Activated CD4-positive, alpha-beta memory T cell treated with anti-CD3 and anti-CD28 coated beads, Interleukin-2, amount 10 ng/mL, durations not matched to agents 7 days and 5 days (primary cell): ENCODE data around the gene HAPSTR1. TPM values are rescaled to one million over a fixed set of nuclear protein-coding genes. Genes with fewer than 3 reads are reported as not detected.

Experiments
- CTCF ChIA-PET: fragments of 350-600 bp; sonication (Branson Sonifier 250); formaldehyde crosslinking; loops from one replicate; lab custom pipeline; 2021; ENCODE audit warnings: antibody characterized with exemption, inconsistent platforms; lab: Charles Lee
- POLR2A ChIA-PET: fragments of 350-600 bp; sonication (Branson Sonifier 250); formaldehyde crosslinking; loops from one replicate; lab custom pipeline; 2021; ENCODE audit warnings: antibody characterized with exemption; lab: Charles Lee
- DNase-seq: peaks from one replicate; pipeline ENCODE4 v3.0.0-alpha.2; 2020
- H3K27ac Mint-ChIP-seq: one replicate; pipeline ENCODE4 v1.8.0; 2021; ENCODE audit warnings: mild to moderate bottlenecking, mixed read lengths
- H3K27me3 Mint-ChIP-seq: one replicate; pipeline ENCODE4 v1.8.0; 2021; ENCODE audit warnings: mixed read lengths
- H3K36me3 Mint-ChIP-seq: one replicate; pipeline ENCODE4 v1.8.0; 2021; ENCODE audit warnings: low read depth, mixed read lengths
- H3K4me1 Mint-ChIP-seq: one replicate; pipeline ENCODE4 v1.8.0; 2021; ENCODE audit warnings: mixed read lengths
- H3K4me3 Mint-ChIP-seq: one replicate; pipeline ENCODE4 v1.8.0; 2021; ENCODE audit warnings: mild to moderate bottlenecking, mixed read lengths
- H3K9me3 Mint-ChIP-seq: one replicate; pipeline ENCODE4 v1.8.0; 2021; ENCODE audit warnings: mixed read lengths
- total RNA-seq, 2 experiments: library from RNA; stranded (reverse); gene quantifications; one replicate each; pipeline ENCODE4 v1.2.3, GENCODE V29; 2021

Gene HAPSTR1
- total RNA-seq, 2 experiments from 2014 or later: 65.1 to 65.3 TPM

GRCh38 chr16:9092282-9092977 lies 986 bp downstream of the HAPSTR1 start:
- DNase-seq: peak; percentile 56
- ChIA-PET POLR2A (interaction anchor here (0.6 to 7.0 kb wide), 29 partner anchors 9 to 295 kb away, joined by 3 to 234 read pairs (median 4); partner anchors contain the start of genes CARHSP1, PMM2, TMEM186 and USP7), CTCF (interaction anchor here (0.7 to 3.0 kb wide), 7 partner anchors 10 to 224 kb away, joined by 3 to 15 read pairs (median 6); partner anchors contain the start of gene CARHSP1)
- Mint-ChIP-seq H3K4me1 (peaks cover 35% of the 10 kb centered on the region), H3K36me3 (peaks cover 43% of the 10 kb centered on the region), H3K4me3 (peak overlapping the region; percentile 99), H3K27ac (peak overlapping the region; percentile 97), H3K9me3 (no peaks in the 10 kb centered on the region), H3K27me3 (no peaks in the 10 kb centered on the region)

GRCh38 chr16:9092978-9093344 lies 1.5 kb downstream of the HAPSTR1 start:
- H3K4me3 Mint-ChIP-seq: peak overlapping the region; percentile 99
- peaks cover 41% of the 10 kb centered on the region for H3K4me1 Mint-ChIP-seq
- H3K36me3 Mint-ChIP-seq: peaks cover 48% of the 10 kb centered on the region
- ChIA-PET CTCF (interaction anchor here (0.7 to 3.0 kb wide), 4 partner anchors 10 to 224 kb away, joined by 4 to 15 read pairs (median 5); partner anchors contain the start of gene CARHSP1), POLR2A (interaction anchor here (0.6 to 7.0 kb wide), 19 partner anchors 9 to 295 kb away, joined by 3 to 234 read pairs (median 4); partner anchors contain the start of genes CARHSP1, PMM2, TMEM186 and USP7)
- peak; percentile 49 for DNase-seq
- no peaks in the 10 kb centered on the region for H3K9me3 Mint-ChIP-seq
- peak overlapping the region; percentile 97 for H3K27ac Mint-ChIP-seq
- H3K27me3 Mint-ChIP-seq: no peaks in the 10 kb centered on the region

DNA sequence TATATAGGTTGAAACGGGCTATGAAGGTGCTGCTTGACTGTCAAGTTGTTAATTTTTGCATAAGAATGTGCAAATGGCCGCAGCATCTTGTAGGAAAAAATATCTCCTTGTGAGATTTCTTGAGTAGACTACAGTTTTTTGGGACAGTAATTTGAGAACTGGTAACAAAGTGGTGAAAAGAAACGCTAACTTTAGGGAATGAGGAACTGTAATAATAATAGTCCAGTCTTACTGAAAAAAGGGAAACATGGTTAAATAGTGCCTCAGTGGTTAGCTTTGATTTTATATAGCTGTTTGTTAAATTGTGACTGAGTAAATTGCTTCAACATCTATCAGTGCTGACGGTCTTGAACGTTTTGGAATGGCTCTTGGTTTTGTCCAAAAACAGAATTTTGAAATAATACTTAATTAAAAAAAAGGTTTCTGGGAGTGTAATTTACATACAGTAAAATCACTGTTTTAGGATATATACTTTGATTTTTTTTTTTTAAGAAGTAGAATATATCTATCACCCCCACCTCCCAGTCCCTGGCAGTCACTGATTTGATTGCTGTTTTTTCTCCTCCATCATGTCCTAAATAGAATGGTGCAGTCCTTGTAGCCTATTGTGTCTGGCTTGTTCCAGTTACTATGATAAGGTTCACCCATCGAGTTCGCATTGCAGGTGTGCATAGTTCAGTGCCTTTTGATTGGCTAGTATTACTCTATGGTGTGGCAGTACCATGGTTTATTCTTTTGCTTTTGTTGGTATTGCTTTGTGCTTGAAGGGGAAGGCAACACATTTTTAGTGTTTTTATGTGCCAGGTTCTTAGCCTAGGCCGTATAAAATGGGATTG lies 2.8 kb downstream of the HAPSTR1 start:
- Mint-ChIP-seq H3K9me3 (no peaks in the 10 kb centered on the region), H3K4me1 (peaks cover 53% of the 10 kb centered on the region), H3K27me3 (no peaks in the 10 kb centered on the region), H3K27ac (peak overlapping the region; percentile 97), H3K4me3 (peak overlapping the region; percentile 99), H3K36me3 (peaks cover 60% of the 10 kb centered on the region)
- POLR2A ChIA-PET: interaction anchor here (1.0 to 7.0 kb wide), 7 partner anchors 8 to 297 kb away, joined by 4 to 234 read pairs (median 43); partner anchors contain the start of genes CARHSP1, PMM2, TMEM186 and USP7
- DNase-seq: no peak
- CTCF ChIA-PET: interaction anchor here (0.6 to 2.1 kb wide), 3 partner anchors 8 to 86 kb away, joined by 3 to 6 read pairs (median 4); no protein-coding TSS in a partner anchor

GRCh38 chr16:9095171-9095570 lies 3.7 kb downstream of the HAPSTR1 start:
- ChIA-PET POLR2A (interaction anchor here (1.0 to 2.0 kb wide), 2 partner anchors 14 to 15 kb away, joined by 3 to 4 read pairs; no protein-coding TSS in a partner anchor), CTCF (no interaction called here)
- Mint-ChIP-seq H3K27me3 (no peaks in the 10 kb centered on the region), H3K4me3 (peak overlapping the region; percentile 99), H3K36me3 (peaks cover 69% of the 10 kb centered on the region), H3K27ac (no peak overlapping the region), H3K9me3 (no peaks in the 10 kb centered on the region), H3K4me1 (peaks cover 57% of the 10 kb centered on the region)
- DNase-seq: no peak

- CTCF ChIA-PET: interaction anchor here (0.8 to 1.0 kb wide), 2 partner anchors 15 to 86 kb away, joined by 3 read pairs; no protein-coding TSS in a partner anchor
Observed at GRCh38 chr16:9095656-9096397, 4.4 kb downstream of the HAPSTR1 start.

DNA sequence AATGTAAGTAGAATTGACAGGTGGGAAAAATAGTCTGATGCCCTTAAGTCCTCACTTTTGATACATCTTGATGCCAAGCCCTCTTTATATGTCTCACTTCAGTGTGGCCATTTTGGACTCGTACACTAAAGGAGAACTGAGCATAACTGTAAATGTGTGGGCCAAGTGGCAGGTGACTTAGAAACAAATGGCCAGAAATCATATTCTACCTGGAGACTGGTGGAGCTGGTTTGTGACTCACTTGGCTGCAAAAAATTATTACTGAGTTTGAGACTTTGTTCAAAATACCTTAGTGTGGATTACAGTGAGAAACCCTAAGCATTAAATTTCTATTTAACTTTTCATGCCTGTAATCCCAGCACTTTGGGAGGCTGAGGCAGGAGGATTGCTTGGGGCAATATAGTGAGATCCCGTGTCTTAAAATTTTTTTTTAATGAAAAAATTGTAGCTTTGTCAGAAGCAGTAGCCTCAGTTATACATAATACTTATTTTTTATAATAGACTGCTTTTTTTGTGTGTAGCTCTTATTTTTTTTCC lies 5.0 kb downstream of the HAPSTR1 start:
- POLR2A ChIA-PET: interaction anchor here (0.8 to 3.3 kb wide), 11 partner anchors 10 to 188 kb away, joined by 3 to 14 read pairs (median 4); no protein-coding TSS in a partner anchor
- DNase-seq: no peak

More at GRCh38 chr16:9095656-9096397, 4.4 kb downstream of the HAPSTR1 start:
- Mint-ChIP-seq H3K9me3 (no peaks in the 10 kb centered on the region), H3K27me3 (no peaks in the 10 kb centered on the region), H3K36me3 (peaks cover 76% of the 10 kb centered on the region), H3K27ac (no peak overlapping the region), H3K4me1 (peaks cover 60% of the 10 kb centered on the region), H3K4me3 (peak overlapping the region; percentile 59)
- DNase-seq: no peak
- POLR2A ChIA-PET: interaction anchor here (0.8 to 3.3 kb wide), 9 partner anchors 10 to 135 kb away, joined by 3 to 14 read pairs (median 4); no protein-coding TSS in a partner anchor

GRCh38 chr16:9097266-9098219 lies 6.1 kb downstream of the HAPSTR1 start:
- ChIA-PET CTCF (interaction anchor here (0.6 to 1.1 kb wide), 2 partner anchors 37 to 42 kb away, joined by 3 read pairs; no protein-coding TSS in a partner anchor), POLR2A (interaction anchor here (0.8 to 3.3 kb wide), 12 partner anchors 9 to 189 kb away, joined by 3 to 14 read pairs (median 4); no protein-coding TSS in a partner anchor)
- peak overlapping the region; percentile 28 for H3K27ac Mint-ChIP-seq
- no peak for DNase-seq
- H3K36me3 Mint-ChIP-seq: peaks cover 91% of the 10 kb centered on the region
- H3K4me1 Mint-ChIP-seq: peaks cover 76% of the 10 kb centered on the region
- no peaks in the 10 kb centered on the region for H3K9me3 Mint-ChIP-seq
- H3K27me3 Mint-ChIP-seq: no peaks in the 10 kb centered on the region
- peak overlapping the region; percentile 17 for H3K4me3 Mint-ChIP-seq

More for the DNA sequence above, 5.0 kb downstream of the HAPSTR1 start:
- Mint-ChIP-seq H3K27me3 (no peaks in the 10 kb centered on the region), H3K27ac (no peak overlapping the region), H3K9me3 (no peaks in the 10 kb centered on the region), H3K4me1 (peaks cover 65% of the 10 kb centered on the region), H3K36me3 (peaks cover 81% of the 10 kb centered on the region), H3K4me3 (no peak overlapping the region)
- CTCF ChIA-PET: interaction anchor here (0.6 to 1.0 kb wide), 3 partner anchors 15 to 286 kb away, joined by 3 to 5 read pairs (median 3); no protein-coding TSS in a partner anchor

GRCh38 chr16:9098377-9099090 lies 7.1 kb downstream of the HAPSTR1 start:
- POLR2A ChIA-PET: interaction anchor here (0.8 to 3.3 kb wide), 6 partner anchors 10 to 30 kb away, joined by 3 to 14 read pairs (median 3); no protein-coding TSS in a partner anchor
- H3K4me3 Mint-ChIP-seq: peak overlapping the region; percentile 35
- DNase-seq: no peak
- H3K9me3 Mint-ChIP-seq: no peaks in the 10 kb centered on the region
- H3K27ac Mint-ChIP-seq: peak overlapping the region; percentile 28
- H3K27me3 Mint-ChIP-seq: no peaks in the 10 kb centered on the region
- H3K4me1 Mint-ChIP-seq: peaks cover 84% of the 10 kb centered on the region
- CTCF ChIA-PET: interaction anchor here (1.1 kb wide), 1 partner anchor 36 kb away, joined by 3 read pairs; no protein-coding TSS in a partner anchor
- peaks cover 91% of the 10 kb centered on the region for H3K36me3 Mint-ChIP-seq

DNA sequence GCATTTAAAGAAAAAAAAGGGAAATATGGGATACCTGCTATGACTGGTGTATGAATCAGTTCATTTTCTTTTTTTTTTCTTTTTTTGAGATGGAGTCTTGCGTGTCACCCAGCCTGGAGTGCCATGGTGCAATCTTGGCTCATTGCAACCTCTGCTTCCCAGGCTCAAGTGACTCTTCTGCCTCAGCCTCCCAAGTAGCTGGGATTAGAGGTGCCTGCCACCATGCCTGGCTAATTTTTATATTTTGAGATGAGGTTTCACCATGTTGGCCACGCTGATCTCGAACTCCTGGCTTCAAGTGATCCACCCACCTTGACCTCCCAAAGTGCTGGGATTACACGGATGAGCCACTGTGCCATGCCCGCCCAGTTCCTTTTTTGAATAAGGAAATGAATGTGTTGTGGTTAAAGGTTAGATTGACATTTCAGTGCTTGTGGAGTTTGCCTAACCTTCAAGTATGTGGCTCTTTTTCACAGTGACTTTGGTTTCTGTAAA lies 7.7 kb downstream of the HAPSTR1 start:
- Mint-ChIP-seq H3K9me3 (no peaks in the 10 kb centered on the region), H3K27ac (peak overlapping the region; percentile 44), H3K36me3 (peaks cover 91% of the 10 kb centered on the region), H3K4me1 (peaks cover 88% of the 10 kb centered on the region), H3K27me3 (no peaks in the 10 kb centered on the region), H3K4me3 (peak overlapping the region; percentile 6)
- ChIA-PET POLR2A (interaction anchor here (1.6 kb wide), 1 partner anchor 27 kb away, joined by 3 read pairs; no protein-coding TSS in a partner anchor), CTCF (no interaction called here)
- DNase-seq: no peak

DNA sequence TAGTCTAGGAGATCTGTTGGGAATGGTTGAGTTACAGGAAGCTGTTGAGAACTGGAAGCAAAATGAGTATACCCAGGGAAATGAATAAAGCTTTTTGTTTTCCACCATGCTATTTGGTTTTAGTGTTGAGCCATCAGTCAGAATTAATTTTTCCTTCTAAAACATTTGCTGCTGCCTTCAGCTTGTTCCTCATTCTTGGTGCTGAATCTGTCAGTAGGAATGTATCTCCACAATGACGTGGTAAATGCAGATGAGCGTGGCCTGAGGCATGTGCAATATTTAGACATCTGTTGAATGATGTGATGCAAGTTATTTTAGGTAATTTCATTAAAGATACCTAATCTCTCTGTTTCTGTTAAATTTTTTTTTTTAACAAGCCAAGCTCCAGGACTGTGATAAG lies 10.9 kb downstream of the HAPSTR1 start:
- CTCF ChIA-PET: interaction anchor here (1.1 to 2.7 kb wide), 8 partner anchors 8 to 223 kb away, joined by 3 to 15 read pairs (median 4); partner anchors contain the start of gene HAPSTR1
- Mint-ChIP-seq H3K27ac (peak overlapping the region; percentile 75), H3K36me3 (peaks cover 91% of the 10 kb centered on the region), H3K4me1 (peaks cover 90% of the 10 kb centered on the region), H3K4me3 (no peak overlapping the region), H3K27me3 (no peaks in the 10 kb centered on the region), H3K9me3 (no peaks in the 10 kb centered on the region)
- POLR2A ChIA-PET: interaction anchor here (0.8 to 4.0 kb wide), 11 partner anchors 8 to 145 kb away, joined by 3 to 94 read pairs (median 3); partner anchors contain the start of gene HAPSTR1
- no peak for DNase-seq
